ENCODE measurements around the gene GSPT1.

The GSPT1 gene

GRCh38 chr16:11857161-11857560 is 58.6 kb downstream of the GSPT1 start:
- no peak for TF ChIP-seq CTCF (conservative IDR thresholded peaks at IDR 0.05; ENCODE audit: control insufficient read depth, insufficient read depth, low read depth, low read length)
- DNase-seq (ENCODE audit: low read depth), result peak; percentile 73
- no peak overlapping the region for H3K4me3 ChIP-seq (ENCODE audit: control insufficient read depth, low read depth, low read length)

GRCh38 chr16:11852092-11852809 is 63.5 kb downstream of the GSPT1 start:
- no peak for TF ChIP-seq CTCF (conservative IDR thresholded peaks at IDR 0.05; ENCODE audit: control insufficient read depth, insufficient read depth, low read depth, low read length)
- H3K4me3 ChIP-seq (ENCODE audit: control insufficient read depth, low read depth, low read length), result peak overlapping the region; percentile 99
- DNase-seq (ENCODE audit: low read depth), result peak; percentile 47

GRCh38 chr16:11851294-11852091 is 64.3 kb downstream of the GSPT1 start, which contains the start of gene RSL1D1:
TSS of gene RSL1D1 (minus strand) at chr16:11851542. CDS start at chr16:11851512, 30 bp downstream.
- DNase-seq (ENCODE audit: low read depth), result peak; percentile 89
- TF ChIP-seq CTCF (conservative IDR thresholded peaks at IDR 0.05; ENCODE audit: control insufficient read depth, insufficient read depth, low read depth, low read length), result no peak
- H3K4me3 ChIP-seq (ENCODE audit: control insufficient read depth, low read depth, low read length), result peak within 1 kb of the TSS; percentile 99

- H3K4me3 ChIP-seq (ENCODE audit: control insufficient read depth, low read depth, low read length), result no peak overlapping the region
- TF ChIP-seq CTCF (conservative IDR thresholded peaks at IDR 0.05; ENCODE audit: control insufficient read depth, insufficient read depth, low read depth, low read length), result no peak
- peak; percentile 79 for DNase-seq (ENCODE audit: low read depth)
Observed at GRCh38 chr16:11848842-11849241, 66.9 kb downstream of the GSPT1 start.

- no peak for DNase-seq (ENCODE audit: low read depth)
- no peak overlapping the region for H3K4me3 ChIP-seq (ENCODE audit: control insufficient read depth, low read depth, low read length)
- TF ChIP-seq CTCF (conservative IDR thresholded peaks at IDR 0.05; ENCODE audit: control insufficient read depth, insufficient read depth, low read depth, low read length), result no peak
Observed at GRCh38 chr16:11844499-11844898, 71.3 kb downstream of the GSPT1 start.

- no peak for DNase-seq (ENCODE audit: low read depth)
- no peak for TF ChIP-seq CTCF (conservative IDR thresholded peaks at IDR 0.05; ENCODE audit: control insufficient read depth, insufficient read depth, low read depth, low read length)
- no peak overlapping the region for H3K4me3 ChIP-seq (ENCODE audit: control insufficient read depth, low read depth, low read length)
Observed at GRCh38 chr16:11843861-11844260, 71.9 kb downstream of the GSPT1 start.

Data from fibroblast of mammary gland (primary cell).